NT2/D1 (cell line): ENCODE measurements around the gene TEAD1.

Experiments
- SUZ12 ChIP-seq: IDR thresholded peaks from 2 replicates; pipeline ENCODE4 v1.6.1; 2011; ENCODE audit not compliant: insufficient read length, insufficient read depth; ENCODE audit errors: extremely low read depth
- YY1 ChIP-seq: IDR thresholded peaks from 2 replicates; pipeline ENCODE4 v1.6.1; 2011; ENCODE audit not compliant: insufficient read length, insufficient read depth
- ZNF274 ChIP-seq: IDR thresholded peaks from 2 replicates; pipeline ENCODE4 v1.6.1; 2011; ENCODE audit warnings: mild to moderate bottlenecking, low read depth, low read length

- no peak for TF ChIP-seq YY1
- TF ChIP-seq SUZ12: no peak
- no peak for TF ChIP-seq ZNF274
Measured at GRCh38 chr11:12705874-12706273, 31.7 kb downstream of the TEAD1 start.
